GM21423 (cell line): ENCODE data around the gene FBXO31.
"Not testable (repeated sequence)": the region's sequence is repeated elsewhere in the genome, so short reads cannot be mapped to it uniquely, and the experiment has no call there.

ENCODE experiments used
- ATAC-seq: cut with Tn5 transposase; IDR thresholded peaks from one replicate; pipeline ENCODE4 v1.9.1; 2021; ENCODE audit warnings: mild to moderate bottlenecking, moderate library complexity; ENCODE audit not compliant: unreplicated experiment

Gene FBXO31

DNA sequence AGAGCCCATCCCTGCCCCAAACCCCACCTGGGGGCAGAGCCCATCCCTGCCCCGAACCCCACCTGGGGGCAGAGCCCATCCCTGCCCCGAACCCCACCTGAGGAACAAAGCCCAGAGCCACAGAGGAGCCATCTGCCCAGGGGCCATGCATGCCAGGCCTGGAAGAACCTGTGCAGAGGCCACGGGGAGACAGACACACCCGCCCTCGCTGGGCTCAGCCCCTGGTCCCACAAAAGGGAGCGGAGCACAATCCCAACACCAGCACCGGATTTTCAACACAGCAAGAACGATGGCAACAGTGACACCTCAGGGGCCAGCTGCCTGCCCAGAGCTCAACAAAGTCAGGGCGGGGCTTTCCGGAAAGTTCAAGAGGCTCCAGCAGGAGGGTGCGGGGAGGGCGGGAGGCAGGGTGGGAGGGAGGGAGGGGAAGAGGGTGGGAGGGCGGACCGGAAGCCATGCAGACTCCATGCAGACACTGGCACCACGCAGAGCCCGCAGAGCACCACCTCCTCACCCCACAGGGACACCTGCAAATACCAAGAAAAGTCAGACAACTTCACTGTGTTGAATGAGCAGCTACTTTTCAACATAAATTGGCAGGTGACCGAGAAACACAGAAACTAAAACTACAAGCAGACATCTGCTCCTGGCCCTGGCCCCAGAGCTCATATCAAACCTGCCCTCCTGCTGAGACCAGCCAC is 38.5 kb downstream of the FBXO31 start:
- ATAC-seq: no peak

GRCh38 chr16:87344165-87344930 is 39.2 kb downstream of the FBXO31 start:
- ATAC-seq: no peak

DNA sequence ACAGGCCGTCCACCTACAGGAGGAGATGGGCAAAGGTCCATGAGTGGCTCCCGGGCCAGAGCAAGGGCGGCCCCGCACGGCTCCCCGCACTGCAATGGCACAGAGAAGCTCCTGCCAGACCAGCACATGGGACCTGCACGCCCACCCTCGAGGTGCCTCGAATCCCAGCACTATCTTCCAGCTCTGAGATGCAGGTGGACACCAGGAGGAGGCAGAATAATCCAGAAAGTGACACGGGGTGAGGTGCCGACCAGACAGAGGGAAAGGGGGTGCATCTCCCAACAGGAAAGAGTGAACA is 39.9 kb downstream of the FBXO31 start:
- no peak for ATAC-seq

DNA sequence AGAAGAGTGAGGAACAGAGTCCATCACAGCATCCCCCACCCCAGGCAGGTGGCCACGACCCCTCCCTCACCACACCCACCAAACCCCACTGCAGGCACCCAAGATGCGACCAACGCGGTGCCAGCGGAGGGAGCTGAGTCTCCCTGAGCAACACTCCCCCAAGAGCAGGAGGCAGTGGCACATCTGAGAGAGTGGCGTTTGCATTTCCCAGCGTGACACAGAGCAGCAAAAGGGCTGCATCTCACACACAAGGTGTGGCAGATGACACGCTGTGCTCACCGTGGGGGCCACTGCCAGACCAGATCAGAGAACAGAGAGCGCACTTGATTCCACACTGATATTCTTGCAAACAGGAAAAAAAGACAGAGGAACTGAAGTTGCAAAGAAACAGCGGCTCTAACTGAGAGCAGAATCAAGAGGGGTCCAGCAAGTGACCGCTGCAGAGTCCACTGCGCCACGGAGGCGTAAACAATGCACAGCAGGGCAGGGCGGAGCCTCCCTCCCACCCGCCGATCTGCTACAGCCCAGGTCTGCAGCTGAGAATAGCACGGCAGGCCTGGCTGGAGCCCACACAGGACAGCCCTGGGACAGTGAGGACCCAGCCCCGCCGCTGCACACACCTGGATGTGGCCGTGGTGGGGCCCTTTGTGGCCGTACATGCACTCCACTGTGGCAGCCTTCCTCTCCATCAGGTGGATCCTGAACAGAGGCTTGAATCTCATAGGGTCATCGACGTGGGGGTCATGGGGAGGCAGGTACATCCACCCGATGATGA is 40.4 kb downstream of the FBXO31 start:
- ATAC-seq: no peak

GRCh38 chr16:87342504-87342903 is 41.1 kb downstream of the FBXO31 start:
- no peak for ATAC-seq

- ATAC-seq: no peak
Observed at GRCh38 chr16:87340198-87340597, 43.4 kb downstream of the FBXO31 start.

- not testable (repeated sequence) for ATAC-seq
Observed at GRCh38 chr16:87339724-87340105, 43.9 kb downstream of the FBXO31 start.

GRCh38 chr16:87339086-87339723 is 44.4 kb downstream of the FBXO31 start:
- ATAC-seq: no peak

GRCh38 chr16:87338155-87338765 is 45.3 kb downstream of the FBXO31 start:
- ATAC-seq: no peak

DNA sequence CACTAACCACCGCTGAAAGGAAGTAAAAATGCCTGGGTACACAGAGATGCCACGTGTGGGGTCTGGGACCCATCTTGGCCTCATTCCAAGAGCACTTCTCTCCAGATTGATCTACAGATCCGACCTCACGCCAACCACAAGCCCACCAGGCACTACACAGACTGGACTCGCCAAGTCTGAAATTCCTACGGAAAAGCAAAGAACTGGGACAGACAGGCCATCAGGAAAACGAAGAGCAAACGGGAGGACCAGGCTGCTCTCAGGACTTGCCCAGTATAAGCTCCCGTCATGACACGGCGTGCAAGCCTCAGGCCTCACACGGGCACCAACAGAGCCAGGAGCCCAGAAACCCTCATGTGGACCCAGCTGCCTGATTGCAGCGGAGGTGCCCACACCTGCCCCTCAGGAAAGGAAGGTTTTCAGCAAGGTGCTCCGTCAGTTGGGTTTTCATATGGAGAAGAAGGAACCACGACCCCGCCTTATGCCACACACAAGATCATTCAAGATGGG is 46.3 kb downstream of the FBXO31 start:
- no peak for ATAC-seq

DNA sequence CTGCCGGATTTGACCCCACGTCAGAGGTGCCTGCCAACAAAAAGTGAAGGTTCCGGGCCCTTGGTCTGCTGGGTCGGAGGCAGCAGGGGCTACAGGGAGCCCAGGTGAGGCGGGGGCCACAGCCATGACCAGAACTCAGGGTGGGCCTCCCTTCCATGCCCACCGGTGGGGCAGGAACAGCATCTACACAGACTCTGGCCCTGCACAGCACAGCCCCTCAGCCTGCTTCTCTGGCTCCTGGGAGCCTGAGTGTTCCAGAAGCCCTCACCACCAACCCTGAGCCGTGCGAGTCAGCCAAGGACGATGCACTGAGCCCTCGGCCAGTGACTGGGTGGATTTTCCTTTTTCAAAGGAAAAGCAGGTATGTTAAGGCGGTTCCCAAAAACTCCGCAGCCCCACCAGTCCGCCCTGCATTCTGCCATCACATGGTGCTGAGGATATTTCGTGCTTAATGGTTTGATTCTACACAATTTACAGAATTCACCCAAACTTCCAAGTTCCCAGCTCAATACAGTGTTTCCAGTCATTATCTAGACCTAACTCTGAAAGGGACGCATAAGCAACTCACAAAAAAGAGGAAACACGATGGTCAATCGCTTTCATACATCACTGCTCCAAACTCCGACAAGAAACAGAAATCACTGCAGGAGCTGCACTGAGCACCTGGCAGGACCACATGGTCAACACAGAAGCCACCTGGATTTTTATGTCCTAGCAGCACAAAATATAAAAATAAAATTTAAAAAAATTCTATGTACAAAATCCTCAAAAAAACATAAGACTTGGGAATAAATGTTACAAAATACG is 46.9 kb downstream of the FBXO31 start:
- ATAC-seq: no peak

GRCh38 chr16:87335625-87336433 is 47.7 kb downstream of the FBXO31 start:
- ATAC-seq: no peak

GRCh38 chr16:87334651-87335624 is 48.6 kb downstream of the FBXO31 start:
- ATAC-seq: no peak

DNA sequence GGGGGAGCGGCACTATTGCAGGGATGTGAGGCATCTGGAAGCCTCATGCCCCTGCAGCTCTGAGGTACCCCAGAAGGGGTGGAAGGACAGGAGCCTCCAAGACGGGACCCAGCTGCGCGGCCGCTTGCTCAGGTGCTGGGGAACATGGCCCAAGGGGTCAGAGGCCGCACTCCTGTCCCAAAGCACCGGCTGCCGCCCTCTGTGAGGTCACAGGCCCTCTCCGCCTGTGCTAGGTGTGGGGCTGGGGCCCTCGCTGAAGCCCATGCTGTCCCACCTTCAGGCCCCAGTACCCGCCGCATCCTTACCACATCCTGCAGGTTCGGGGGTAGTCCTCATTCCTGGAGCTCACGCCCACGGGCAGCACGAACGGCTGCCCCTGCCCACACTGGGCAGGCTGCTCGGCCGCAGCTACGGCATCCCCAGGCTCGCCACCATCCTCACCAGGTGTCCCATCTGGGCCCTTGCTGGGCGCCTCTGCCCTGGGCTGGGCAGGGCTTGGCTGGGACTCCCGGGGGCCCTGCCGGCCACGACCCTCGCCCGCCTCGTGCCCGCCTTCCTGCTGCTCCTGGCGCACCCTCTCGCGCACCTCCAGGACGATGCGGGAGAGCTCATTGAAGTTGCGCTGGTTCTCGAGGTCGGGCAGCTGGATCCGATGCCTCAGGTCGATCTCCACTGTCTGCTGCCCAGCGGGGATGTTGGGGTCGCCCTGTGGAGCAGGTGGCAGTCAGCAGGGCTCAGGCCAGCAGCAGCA is 49.8 kb downstream of the FBXO31 start:
- ATAC-seq: no peak

DNA sequence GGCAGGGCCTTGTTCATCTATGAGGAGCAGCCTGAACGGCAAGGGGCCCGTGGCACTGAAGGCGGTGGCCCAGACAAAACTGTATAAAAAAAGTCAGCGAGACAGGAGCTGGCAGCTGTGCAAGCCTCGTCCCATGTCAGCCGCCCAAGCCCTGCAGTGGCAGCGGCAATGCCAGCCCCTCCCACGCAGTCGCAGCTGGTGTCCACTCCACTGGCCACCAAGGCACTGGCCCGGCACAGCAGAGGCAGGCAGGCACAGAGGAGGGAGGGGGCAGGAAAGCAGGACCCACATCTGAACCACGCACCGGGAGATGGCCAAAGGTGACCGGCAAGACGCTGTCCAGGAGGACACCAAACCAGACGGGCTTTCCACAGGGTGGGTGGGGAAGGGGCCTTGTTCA is 50.5 kb downstream of the FBXO31 start:
- ATAC-seq: no peak

GRCh38 chr16:87332150-87332549 is 51.4 kb downstream of the FBXO31 start:
- ATAC-seq: no peak

- ATAC-seq: no peak
Observed at GRCh38 chr16:87331241-87331801, 52.3 kb downstream of the FBXO31 start.
